HG03066 (cell line): Measurements from ENCODE around the gene JAG1.

ENCODE experiments used
- ATAC-seq: cut with Tn5 transposase; IDR thresholded peaks from one replicate; pipeline ENCODE4 v1.9.1; 2021; ENCODE audit warnings: low read depth; ENCODE audit not compliant: unreplicated experiment

Gene JAG1

GRCh38 chr20:10670501-10671220 is 3.1 kb downstream of the JAG1 start:
- peak; percentile 21 for ATAC-seq

DNA sequence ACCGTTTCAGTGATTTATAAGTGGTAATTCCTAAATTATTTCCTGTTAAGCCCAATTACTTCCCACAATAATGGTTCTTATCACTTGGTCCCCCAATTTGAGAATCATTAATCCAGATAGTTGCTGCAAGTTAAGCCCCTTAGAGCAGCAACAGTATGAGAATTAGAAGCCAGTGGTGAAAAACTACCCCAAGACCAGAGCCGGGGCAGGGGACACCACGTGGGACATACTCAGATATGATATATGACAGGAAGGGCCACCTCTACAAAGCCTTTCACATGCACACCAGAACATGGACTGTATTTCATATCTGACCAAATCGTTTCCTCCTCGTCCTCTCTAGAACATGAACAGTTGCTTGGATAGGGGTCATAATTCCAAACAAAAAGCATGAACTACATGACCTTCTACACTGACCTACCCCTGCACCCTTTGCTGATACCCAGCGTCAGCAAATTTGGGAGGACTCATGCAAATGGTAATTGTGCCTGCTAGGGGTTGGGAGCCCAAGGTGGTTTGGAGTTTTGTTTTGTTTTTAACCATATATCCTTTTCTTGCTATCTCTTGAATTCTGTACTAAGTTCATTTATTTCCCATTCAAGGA is 3.9 kb downstream of the JAG1 start:
- no peak for ATAC-seq

DNA sequence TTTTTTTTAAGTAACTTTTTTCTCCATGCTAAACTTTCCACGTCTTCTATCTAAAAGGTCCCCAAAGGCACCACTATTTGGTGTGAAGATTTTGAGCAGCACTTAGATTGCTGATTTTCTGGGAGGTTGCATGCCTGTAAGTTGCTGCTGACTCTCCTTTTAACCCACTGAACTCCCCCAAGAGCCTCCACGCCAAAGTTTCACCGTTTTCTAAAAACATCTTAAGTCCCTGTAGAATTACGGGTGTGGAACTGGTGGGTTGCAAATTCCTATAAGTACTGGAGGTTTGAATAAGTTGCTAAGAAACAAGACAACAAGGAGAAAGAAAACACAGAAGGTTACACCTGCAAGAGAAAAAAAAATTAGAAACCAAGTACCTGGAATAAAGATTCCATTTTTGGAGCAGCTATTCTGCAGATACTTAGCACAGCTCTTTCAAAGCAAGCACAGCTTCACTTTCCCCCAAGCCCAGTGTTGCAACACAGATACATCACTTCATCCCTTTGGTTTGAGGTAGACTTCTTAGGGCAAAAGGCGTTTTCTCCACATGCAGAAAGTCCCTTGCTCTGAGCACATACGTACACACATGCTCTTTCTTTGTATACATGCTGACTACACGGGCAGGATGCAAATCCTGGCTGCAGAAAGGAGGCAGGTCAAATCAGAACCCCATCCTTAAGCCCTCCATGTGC is 5.0 kb downstream of the JAG1 start:
- no peak for ATAC-seq

DNA sequence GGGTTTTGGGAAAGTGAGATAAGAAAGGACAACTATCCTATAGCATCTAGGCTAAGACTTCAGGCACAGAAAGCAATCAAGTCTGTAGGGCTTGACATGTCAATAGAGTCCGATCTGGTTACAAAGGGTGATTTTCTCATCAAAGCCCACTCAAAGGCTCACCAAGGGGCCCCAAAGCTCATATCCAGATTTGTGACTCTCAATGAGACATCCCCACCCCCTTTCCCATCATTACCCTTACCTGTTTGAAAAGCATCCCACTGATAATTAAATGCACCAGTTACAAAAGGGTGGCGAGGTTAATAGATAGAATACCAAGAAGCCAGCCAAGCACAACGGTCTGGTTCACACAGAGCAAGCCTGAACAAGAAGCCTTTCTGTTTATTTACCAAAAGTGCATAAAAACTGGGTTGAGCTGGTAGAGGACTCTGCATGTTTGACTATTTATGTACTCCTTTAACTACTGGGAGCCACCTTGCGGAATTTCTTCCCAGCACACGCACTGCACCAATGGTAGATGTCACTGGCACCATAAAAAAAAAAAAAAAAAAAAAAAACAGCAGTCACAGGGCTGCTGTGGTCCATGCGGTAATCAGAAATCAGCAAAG is 6.1 kb downstream of the JAG1 start:
- no peak for ATAC-seq

DNA sequence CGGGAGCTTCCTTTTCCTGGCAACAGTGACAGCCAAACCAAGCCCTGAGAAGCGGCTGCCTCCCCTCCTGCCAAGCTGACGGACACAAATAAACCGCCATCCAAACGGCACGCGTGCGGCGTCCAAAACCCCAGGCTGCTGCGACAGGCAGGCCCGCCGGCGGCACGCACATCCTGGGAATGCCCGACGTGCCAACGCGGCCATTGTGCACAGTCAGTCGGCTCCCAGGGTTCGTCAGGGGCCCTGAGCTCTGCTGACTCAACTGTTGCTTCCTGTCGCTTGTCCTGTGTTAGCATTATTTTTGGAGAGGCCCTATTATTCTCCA is 6.8 kb downstream of the JAG1 start:
- no peak for ATAC-seq

GRCh38 chr20:10666221-10667076 is 7.3 kb downstream of the JAG1 start:
- no peak for ATAC-seq

- ATAC-seq: no peak
Measured at GRCh38 chr20:10665791-10666190, 8.0 kb downstream of the JAG1 start.

DNA sequence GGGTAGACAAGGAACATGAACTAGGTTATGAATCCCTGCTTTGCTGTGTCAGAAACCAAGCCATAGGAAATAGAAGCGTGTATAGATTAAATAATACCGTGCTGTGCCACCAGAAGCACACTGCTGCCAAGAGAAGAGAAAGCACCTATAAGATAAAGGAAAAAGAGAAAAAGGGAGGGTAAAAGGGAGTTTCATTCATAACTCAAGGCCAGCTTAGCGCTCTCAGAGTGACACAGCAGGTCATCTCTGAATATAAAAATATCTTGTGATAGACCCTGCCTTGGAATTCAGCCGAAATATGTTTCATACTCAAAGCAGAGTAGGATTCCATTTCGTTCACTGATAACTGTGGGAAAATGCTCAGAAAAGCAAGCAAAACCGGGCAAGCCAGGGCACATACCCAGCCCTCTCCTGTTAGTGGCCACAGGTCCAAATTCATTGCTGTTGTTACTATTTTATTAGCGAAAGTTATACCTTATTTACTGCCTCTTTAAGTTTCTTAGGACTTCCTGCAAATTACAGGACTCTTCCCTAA is 8.7 kb downstream of the JAG1 start:
- ATAC-seq: no peak

- ATAC-seq: no peak
Measured at GRCh38 chr20:10663756-10664155, 10.0 kb downstream of the JAG1 start.

DNA sequence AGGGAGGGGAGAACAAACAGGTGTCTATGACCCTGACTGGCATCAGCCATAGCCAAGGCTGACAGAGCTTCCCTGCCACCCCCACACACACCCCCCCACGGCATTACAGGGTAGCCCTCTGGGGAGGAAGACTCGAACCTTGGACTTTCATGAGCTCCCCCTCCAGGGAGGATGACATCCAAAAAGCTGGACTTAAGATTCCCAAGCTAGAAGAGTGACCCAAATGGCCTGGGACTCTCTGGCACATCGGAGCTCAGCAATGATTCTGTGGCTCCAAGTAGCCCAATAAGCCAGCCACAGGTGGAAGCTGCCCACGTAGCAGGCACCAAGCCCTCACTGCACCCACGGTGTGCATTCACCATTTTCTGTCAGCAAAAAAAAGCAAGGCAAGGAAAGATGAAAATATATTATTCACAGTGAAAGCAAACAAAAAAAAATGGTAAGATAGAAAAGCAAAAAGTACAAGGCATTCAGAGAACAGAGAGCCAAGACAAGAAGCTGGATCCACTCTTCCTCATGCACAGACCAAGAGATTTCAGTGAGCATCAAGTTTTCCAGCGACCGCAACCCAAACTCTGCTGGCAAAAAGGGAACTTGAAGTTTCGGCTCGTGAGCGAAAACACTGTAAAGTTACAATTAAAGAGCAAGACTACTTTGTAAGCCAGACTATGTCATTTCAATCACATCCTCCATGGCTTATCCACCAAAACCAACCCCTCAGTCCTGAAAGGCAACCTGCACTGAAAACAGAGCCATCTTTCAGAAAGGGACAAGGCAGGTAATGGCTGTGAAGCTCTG is 10.9 kb downstream of the JAG1 start:
- ATAC-seq: no peak

DNA sequence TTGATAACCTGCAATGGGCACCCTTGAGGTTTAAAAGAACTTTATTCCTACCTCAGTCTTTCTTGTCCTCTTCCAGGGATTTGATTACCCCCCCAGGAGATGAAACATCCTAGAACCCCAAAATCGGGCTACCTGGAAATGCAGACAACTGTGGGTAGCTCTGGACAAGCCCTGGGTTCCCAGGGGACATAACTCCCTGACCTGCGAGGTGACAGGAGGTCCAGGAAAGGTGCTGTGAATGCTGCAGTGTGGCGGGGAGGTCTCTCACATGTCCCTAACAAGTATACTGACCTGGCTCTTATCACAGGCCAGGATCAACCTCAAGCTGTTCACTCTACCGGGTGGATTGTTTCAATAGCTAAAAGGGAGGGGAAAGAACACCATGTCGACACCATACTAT is 11.6 kb downstream of the JAG1 start:
- no peak for ATAC-seq

GRCh38 chr20:10661261-10661660 is 12.5 kb downstream of the JAG1 start:
- no peak for ATAC-seq

DNA sequence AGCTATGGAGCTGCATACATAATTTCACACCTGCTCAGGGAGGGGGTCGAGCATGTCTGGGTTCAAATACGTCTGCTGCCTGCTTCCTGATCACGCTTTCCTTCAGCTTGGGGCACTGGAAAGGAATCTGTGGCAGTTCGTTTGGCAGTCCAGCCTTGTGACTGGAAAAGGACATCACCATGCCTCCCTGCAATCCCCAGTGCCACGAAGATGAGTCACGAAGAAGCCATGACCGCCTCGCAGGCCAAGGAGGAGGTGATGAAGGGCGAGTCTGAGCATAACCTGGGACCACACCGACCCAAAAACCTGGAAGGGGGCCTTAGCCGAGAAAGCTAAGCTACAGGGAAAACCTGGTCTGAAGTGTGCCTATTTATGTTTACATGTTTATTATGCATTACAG is 13.1 kb downstream of the JAG1 start:
- no peak for ATAC-seq

DNA sequence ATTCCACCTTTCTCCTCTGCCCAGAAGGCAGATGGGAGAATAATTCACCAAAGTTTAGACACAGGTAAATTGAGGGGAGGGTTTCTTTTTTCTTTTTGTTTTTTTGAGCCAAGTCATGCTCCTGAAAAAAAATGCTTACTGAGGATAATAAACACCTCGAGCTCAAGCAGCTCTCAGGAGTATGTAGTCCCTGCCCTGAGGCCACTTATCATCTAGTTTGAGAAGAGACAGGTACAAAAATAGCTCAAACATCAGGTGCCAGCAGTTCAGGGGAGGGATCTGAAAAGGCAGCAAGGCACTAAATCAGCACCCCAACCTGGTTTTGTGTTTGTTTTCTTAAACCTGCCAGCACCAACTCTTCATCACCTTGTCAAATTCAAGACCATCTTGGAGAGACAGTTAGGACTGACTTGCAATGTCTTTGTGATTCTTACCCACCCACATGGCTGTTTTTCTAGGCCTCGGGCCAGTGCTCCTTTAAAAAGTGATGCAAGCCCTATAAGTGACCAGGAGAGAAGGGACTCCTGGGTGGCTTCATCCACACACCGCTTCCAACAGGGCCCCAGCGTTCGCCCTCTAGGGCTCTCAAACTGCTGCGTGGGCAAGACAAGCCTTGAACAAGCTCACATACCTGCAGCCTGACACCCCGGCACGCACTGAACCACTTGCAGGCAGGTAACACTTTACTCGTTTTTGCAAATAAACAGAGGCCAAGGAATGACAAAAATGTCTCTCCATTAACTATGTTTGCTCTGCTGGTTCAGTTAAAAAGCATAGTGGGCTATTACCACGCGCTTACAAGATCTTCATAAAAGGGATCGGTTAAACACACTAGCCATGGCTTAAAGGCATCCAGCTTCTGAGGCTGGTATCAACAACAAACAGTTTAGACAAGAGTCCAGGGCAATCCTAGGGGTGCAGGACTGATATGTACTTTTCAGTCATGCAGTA is 13.9 kb downstream of the JAG1 start:
- no peak for ATAC-seq

GRCh38 chr20:10658876-10659632 is 14.7 kb downstream of the JAG1 start:
- no peak for ATAC-seq

GRCh38 chr20:10658051-10658823 is 15.6 kb downstream of the JAG1 start:
- ATAC-seq: no peak

DNA sequence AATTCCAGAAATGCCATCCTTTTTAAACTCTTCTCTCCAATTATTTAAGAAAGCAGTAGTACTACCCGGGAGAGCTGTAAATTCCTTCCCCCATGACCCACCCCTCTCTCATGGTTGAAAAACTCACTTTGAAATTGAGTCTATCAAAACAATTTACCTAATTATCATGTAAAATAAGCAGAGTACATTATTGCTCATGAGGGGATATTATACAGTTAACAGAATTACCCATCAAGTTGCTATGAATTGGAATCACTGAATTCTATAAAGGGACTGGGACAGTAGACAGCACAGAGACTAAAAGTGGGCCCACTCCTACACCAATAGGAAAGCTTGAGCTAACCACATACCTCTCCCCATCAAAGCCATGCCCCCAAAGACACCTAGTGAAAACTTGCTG is 16.3 kb downstream of the JAG1 start:
- ATAC-seq: no peak
